UCSD-AML1 (cell line): ENCODE results near the gene CD74.

ENCODE experiments used
- DNase-seq: peaks from one replicate; lab custom pipeline; 2025; ENCODE audit not compliant: unreplicated experiment; lab: John Stamatoyannopoulos, UW

The CD74 gene

DNA sequence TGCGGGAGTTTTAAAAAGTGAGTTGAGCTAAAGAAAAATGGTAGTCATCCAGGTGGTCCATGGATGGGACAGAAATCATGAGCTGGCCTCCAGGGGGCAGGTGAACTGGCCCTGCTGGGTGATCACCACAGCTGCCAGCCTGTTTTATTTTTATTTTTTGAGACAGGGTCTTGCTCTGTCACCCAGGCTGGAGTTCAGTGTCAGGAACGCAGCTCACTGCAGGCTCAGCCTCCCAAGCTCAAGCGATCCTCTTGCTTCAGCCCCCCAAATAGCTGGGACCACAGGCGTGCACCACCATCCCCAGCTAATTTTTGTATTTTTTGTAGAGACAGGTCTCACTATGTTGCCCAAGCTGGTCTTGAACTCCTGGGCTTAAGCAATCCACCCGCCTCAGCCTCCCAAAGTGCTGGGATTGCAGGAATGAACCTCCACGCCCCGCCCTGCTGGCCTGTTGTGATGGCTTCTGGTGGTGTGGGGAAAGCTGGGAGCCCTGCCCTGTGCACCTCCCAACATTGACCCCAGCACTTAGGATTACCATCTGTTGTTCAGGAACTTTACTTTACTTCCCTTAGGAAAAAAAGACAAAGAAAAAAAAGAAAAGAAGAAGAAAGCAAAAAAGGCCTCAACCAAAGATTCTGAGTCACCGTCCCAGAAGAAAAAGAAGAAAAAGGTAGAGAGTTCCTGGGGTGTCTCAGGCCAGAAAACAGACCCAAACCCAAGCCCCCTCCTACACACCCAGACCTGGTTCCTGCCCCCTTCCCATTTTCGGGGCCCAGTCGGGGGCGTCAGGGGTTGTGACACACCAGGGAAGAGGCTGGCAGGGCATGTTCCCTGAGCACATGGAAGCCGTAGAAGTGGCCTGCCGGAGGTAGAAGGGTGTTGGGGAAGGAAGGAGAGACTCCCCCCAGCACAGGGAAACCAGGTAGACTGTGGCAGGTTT, 14.7 kb downstream of the CD74 start:
- DNase-seq, result no peak

DNA sequence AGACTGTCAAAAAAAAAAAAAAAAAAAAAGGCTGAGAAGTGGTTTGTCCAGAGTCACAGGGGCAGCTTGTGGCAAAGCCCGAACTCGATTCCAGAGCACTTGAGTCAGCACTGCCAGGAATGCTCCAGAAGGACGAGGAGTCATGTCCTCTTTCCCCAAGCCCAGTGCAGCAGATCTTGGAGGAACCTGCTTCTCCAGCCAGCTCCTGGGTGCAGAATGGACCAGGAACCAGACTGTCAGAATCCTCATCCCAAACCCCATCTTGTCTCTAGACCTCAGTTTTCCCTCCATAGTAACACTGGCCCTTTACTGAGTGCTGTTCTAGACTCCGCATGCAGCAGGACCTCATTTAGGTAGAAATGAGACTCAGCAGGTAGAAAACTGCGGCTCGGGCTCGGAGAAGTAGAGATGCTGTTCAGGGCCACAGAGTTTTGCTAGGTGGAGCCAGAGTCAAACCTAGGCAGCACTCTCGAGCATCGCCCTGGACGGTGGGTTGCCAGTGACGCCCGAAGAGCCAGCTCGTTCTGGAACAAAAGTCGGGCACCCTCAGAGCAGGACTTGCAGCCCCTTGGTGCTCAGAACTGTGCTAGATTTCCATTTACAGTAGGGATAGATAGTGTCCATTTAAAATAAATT, 15.4 kb downstream of the CD74 start:
- no peak for DNase-seq

DNA sequence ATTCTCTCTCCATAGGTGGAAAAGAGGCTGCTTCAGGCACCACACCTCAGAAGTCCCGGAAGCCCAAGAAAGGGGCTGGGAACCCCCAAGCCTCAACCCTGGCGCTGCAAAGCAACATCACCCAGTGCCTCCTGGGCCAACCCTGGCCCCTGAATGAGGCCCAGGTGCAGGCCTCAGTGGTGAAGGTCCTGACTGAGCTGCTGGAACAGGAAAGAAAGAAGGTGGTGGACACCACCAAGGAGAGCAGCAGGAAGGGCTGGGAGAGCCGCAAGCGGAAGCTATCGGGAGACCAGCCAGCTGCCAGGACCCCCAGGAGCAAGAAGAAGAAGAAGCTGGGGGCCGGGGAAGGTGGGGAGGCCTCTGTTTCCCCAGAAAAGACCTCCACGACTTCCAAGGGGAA, 16.4 kb downstream of the CD74 start:
- no peak for DNase-seq

DNA sequence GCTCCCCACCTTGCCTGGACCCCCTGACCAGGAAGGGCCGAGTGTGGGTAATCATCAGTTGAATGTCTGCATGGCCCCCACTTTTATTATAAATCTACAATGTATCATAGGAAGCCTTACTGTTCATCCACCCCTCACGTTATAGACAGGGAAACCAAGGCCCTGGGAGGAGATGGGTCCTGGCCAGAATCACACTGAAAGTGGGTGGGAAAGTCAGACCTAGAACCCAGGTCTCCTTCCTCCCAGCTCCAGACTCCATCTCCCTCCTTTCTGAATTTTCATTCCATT, 17.1 kb downstream of the CD74 start:
- no peak for DNase-seq

DNA sequence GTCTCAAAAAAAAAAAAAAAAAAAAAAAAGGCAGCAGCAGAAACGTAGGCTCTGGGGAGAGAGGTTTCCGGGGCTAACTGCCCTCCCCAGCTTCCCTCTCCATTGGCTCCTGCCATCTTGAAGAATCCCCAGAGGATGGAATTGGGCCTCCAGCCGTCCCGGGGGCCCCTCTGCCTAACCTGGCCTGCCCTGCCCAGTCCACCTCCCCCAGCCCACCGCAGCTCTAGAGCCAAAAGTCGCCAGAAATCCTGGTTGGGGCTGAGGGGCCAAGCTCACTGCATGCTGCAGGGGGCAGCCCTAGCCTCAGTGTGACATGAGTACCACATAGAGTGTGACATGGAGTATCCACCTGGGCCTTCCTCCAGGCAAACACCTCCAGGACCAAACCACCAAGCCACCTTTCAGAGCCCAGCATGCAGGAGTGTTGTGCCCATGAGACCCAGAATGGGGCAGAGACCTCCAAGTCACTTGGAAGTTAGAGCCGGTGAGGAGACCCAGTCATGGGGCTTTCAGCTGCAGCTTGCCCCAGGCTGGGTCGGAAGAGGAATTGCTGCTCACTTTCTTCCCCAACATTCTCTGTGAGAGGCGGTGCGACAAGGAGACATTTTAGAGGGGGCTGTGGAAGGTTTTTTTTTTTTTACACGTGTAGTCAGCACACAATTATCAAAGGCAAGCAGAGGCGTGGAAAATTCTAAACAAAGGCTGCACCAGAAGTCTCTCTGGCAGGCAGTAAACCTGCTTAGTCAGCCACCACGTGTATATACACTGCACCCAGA, 17.6 kb downstream of the CD74 start:
- DNase-seq, result no peak

DNA sequence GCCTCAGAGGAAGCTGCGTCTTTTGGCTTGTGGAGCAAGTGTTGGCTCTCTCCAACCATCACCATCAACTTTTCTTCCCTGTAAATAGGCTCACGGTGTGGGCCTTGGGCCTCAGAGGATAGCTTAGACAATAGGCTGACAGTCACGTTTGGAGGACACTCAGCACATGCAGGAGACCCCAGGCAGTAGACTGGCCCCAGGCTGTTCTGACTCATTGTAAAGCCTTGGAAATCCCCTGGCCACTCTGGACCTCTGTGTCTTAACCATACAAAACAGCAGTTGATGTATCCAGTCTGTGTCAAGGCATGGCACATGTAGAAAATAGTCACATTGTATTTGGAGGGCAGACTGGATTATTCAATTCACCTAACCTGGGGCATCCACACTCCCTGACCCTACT, 18.6 kb downstream of the CD74 start:
- no peak for DNase-seq

DNA sequence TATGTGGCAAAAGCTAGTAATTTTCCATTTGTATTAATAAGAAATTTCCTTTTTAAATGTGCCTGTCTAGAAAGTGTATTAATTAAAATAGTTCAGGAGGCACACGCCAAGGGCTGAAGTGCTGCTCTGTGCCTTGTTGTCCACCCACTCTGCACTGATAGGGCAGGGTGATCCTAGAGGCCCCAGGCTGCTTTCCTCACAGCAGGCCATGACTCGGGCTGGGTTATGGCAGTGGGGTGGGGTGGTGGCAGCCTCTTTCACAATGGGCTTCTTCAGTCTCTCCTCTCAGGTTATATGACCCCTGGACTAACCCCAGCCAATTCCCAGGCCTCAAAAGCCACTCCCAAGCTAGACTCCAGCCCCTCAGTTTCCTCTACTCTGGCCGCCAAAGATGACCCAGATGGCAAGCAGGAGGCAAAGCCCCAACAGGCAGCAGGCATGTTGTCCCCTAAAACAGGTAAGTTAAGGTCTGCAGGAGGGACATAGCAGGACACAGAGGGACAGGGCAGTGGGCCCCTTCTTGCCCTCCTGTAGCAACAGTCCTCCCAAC, 19.5 kb downstream of the CD74 start:
- no peak for DNase-seq

DNA sequence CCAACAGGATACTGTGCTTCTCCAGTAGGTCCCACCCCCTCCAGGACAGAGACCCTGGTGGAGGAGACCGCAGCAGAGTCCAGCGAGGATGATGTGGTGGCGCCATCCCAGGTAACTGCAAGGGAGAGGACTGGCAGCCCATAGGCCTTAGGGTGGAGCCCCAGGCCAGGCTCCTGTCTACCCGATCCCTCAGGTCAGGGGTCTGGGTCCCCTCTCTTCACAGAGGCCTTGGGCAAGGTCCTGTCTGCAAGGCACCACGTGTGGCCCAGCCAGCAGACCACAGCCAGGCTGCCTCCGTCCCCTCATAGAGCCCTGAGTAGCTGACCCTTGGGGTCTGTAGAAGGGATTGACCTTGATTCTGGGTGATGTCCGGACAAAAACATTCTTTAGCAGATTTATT, 20.0 kb downstream of the CD74 start:
- DNase-seq, result no peak

DNA sequence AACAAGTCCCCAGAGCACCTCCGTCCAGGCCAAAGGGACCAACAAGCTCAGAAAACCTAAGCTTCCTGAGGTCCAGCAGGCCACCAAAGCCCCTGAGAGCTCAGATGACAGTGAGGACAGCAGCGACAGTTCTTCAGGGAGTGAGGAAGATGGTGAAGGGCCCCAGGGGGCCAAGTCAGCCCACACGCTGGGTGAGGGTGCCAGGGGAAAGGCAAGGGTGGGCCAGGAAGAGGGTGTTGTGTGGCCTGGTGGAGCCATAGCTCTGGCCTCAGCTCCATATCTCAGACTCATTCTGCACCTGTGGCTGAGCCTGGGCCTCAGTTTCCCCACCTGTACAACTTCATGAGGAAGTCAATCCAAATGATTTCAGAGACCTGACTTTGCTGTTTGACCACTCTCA, 20.7 kb downstream of the CD74 start:
- DNase-seq, result no peak

DNA sequence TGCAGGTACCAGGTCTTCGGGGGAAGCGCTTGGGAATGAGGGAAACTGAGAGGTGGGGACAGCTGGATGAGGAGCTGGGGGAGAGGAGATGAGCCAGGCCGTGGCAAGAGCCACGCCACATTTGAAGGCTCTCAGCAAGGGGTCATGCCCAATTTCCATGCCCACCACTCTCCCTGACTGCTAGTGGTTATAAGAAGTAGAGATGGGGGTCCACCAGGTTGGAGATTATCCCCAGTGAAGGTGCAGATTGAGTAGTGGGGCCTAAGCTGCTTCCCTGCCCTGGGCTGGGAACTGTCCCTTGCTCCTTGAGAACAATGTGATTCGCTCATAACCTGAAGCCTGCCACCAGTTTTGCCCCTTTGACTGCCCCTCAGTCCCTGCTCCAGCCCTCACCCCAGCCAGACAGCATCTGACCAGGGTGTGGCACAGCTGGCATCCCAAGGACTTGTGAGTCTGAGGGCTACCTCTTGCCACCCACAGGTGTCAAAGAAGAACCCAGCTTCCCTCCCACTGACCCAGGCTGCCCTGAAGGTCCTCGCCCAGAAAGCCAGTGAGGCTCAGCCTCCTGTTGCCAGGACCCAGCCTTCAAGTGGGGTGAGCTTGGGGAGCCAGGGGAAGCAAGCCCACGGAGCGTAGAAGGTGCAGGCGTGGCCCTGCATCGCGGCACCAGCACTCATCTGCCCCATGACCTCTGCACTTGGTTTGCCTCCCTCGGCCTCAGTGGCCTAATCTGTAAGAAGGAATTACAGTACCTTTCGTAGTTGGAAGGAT, 21.5 kb downstream of the CD74 start:
- no peak for DNase-seq

DNA sequence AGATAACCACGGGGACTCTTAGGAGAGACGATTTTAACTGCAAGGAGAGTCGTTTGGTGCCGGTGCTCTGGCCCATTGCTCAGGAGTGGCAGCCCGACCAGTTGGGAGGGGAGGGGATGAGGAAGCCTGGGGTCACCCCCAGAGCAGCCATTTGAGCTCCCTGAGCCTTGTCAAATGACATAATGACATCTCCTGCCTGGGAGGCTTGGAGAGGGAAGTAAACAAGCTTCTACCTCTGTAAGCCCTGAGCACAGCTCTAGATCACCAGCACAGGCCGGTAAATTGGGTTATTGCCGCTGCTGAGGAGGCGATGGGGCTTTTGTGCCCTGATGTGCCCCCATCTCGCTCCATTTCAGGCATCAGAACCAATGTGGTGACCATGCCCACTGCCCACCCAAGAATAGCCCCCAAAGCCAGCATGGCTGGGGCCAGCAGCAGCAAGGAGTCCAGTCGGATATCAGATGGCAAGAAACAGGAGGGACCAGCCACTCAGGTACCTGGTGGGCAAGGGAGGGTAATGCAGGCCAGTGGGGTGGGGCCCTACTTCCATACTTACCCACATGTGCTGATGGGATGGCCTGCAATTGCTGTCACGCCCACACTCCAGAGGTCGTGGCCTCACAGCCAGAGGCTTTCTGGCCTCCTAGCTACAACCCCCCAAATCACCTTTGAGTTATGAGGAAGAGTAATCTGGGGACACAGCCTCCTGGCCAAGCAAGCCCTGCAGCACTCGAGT, 23.0 kb downstream of the CD74 start:
- DNase-seq, result no peak

DNA sequence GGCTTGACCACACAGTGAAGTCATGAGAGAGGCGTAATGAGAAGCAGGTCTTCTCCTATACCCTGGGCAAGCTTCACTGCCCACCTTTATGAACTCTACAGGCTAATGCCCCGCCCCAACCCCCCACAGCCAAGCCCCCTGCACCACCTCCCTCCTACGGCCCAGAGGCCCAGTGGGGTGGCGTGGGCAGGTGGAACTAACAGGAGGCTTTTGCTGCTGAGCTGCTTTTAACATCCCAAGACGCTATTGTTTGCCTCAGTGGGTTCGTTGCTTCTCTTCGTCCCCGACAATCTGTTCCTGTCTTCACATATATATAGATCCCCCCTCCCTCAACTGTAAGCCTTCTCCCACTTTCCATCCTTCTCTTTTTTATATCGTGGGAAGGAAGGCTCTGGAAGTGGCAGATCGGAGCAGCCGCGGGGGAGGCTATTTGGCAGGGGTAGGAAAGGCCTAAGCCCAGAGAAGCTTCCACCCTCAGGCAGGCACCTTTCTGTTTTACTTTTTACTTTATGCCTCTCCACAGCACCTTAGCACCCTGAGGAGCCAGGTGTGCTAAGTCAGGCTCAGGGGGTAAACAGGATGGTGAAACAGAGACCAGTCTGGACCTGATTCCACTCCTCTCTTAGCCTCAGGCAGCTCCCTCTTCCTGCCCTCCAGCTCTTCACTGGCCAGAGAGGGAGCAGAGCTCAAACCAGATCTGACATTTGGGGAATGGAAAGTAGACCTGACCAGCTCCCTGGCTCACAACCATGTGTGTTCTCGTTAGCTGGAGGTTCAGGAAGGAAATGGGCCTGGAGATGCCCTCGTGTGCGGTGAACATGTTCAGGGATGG, 26.5 kb downstream of the CD74 start:
- DNase-seq, result no peak

DNA sequence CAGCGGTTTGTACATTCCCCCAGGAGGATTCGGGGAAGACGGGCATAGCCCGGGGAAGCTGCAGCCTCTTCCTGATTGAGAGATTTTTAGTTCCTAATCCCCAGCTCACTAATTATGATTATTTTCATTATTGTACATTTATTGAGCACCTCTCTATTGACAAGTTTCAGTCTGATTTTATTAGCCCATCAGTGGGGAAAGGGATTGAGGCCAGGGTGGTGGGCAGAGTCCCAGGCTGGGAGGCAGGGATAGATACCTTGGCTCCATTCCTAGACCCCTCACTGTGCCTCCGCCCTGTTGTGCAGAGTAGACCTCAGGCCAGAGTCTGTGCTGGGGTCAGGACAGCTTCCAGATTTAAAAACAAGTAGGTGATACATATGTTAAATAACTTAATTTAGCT, 28.0 kb downstream of the CD74 start:
- DNase-seq, result no peak

DNA sequence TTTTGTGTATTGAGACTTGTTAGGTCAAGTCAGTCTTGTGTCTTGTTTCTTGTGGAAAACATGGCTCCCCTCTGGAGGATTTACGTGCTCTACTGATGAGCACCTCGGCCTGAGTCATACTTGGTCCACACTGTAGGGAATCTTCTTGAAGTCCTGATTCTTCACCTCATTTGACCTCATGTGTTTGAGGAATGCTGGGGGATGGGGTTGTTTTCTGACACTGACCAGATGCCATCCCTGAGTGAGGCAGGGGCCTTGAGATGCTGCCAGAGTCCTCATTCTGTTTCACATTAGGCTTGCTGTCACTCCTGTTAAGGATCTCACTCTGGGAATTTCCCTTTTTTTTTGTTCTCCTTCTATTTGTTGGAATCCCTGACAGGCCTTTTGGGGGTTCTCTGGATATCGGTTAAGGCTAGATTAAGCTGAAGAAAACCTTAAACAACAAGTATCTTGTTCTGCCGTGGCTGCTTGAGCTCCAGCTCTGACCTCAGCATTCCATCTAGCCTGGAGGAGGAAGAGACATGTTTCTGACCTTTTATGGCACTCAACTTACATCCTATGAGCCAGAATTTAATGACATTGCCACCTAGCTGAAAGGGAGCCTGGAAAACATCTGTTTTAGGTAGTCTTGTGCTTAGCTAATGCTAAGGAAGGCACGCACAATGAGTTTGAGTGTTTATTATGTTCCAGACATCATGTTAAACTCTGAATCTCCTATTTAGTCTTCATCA, 34.6 kb downstream of the CD74 start:
- no peak for DNase-seq

DNA sequence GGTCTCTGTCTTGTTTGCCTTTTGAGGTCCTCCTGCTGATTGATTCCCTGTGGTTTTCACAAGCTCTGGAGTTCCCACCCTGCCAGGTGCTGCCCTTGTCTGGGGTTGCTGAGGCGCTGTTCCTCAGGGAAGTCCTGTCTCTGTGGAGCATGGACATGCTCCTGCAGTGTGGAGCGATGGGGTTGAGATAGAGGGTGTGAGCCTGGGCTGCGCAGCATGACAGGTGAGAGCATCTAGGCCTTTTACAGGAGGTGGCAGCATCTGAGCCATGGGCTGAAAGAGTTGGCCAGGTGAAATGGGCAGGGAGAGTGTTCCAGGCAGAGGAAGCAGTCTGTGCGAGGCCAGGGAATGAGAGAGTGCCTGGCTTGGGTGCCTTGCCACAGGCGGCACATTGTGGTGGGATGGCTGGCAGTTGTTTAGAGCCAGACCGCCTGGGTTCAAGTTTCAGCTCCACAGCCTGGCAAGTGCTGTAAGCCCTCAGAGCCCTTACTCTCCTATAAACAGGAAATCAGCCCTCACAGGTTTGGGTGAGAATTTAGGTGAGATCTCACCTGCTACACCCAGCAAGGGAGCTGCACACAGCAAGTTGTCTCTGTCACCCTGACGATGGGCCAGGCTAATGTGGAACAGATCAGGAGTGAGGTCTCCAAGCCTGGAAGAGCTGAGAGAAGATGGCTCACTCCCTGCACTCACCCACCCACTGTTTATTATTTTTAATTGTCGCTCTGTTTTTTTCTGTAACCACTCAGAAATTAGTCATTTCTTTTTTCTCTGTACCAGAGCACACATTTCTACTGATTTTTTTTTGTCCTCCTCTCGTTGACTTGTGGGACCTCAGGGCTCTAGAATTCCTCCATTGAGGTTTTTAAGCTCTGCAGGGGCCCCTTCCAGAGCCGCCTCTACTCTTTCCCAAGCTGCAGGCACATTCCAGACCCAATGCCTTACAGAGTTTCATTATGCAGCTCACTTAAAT, 35.6 kb downstream of the CD74 start:
- DNase-seq, result no peak

DNA sequence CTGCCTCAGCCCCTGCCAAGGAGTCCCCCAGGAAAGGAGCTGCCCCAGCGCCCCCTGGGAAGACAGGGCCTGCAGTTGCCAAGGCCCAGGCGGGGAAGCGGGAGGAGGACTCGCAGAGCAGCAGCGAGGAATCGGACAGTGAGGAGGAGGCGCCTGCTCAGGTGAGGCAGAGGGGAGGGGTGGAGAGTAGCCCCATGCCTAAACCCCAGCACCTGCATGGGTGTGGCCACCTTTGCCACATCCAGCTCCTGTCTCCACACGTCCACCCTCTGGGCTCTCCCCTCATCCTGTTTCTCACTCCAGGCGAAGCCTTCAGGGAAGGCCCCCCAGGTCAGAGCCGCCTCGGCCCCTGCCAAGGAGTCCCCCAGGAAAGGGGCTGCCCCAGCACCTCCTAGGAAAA, 38.1 kb downstream of the CD74 start:
- DNase-seq, result no peak

DNA sequence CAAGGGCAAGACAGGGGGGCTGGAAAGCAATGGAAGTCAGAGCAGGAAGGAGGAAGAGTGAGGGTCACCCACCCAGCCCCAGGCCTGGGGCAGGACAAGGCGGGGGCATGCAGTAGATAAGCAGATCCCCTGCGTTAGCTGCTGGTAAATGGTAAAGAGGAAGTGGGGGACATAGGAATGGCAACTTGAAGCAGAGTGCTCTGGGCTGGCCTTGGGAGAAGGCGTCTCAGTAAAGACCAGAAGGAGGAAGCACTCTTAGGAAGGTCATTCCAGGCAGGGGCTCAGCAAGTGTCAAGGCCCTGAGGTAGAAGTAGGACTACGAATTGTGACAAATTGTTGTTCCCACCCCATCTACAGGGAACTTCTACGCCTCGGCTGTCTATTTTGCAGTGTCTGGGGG, 40.1 kb downstream of the CD74 start:
- no peak for DNase-seq

DNA sequence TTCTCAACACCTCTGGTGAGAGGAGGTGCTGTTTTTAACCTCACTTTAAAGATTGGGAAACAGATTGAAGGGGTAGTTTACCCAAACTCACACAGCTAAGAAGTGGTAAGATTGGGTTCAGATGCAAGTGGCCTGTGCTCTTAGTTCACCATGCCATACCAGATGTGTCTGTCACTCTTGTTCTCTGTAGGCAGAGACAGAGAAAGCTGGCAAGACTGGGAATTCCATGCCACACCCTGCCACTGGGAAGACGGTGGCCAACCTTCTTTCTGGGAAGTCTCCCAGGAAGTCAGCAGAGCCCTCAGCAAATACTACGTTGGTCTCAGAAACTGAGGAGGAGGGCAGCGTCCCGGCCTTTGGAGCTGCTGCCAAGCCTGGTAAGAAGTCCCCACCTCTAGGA, 44.2 kb downstream of the CD74 start:
- DNase-seq, result no peak
